ENCODE results near the gene CDH4.

- TF ChIP-seq RREB1 (CRISPR knock-in tag; IDR thresholded peaks at IDR 0.05) (no peak), FOXK2 (conservative IDR thresholded peaks at IDR 0.05 in 1 of 2, IDR thresholded peaks at IDR 0.05 in 1 of 2; ENCODE audit: low read depth in 2 of 2) (no peak)
Measured at GRCh38 chr20:61434341-61434781, 182.3 kb downstream of the CDH4 start.
